ENCODE results near the gene ANKK1.

- TF ChIP-seq SUZ12 (IDR thresholded peaks at IDR 0.05; ENCODE audit: extremely low read depth, insufficient read depth, insufficient read length), result no peak
- TF ChIP-seq ZNF274 (IDR thresholded peaks at IDR 0.05; ENCODE audit: low read depth, low read length), result no peak
- no peak for TF ChIP-seq YY1 (IDR thresholded peaks at IDR 0.05; ENCODE audit: insufficient read depth, insufficient read length)
Measured at GRCh38 chr11:113404859-113405430, 17.4 kb downstream of the ANKK1 start.
